Fibroblast of pulmonary artery (primary cell): ENCODE data around the gene MRPL28.

Source experiments
- DNase-seq: peaks from one replicate; pipeline ENCODE4 v3.0.0-alpha.2; 2010; ENCODE audit warnings: low read depth
- H3K4me3 ChIP-seq: replicated peaks from 2 replicates; pipeline ENCODE4 v1.5.1; 2011; ENCODE audit warnings: low read depth, mild to moderate bottlenecking, control low read depth, low read length, moderate library complexity
- TF ChIP-seq, protein P1 (sequence below): IDR thresholded peaks from 2 replicates; pipeline ENCODE4 v1.5.1; 2011; ENCODE audit warnings: mild to moderate bottlenecking, control low read depth, low read length, inconsistent platforms; ENCODE audit errors: missing control alignments

Gene MRPL28

DNA sequence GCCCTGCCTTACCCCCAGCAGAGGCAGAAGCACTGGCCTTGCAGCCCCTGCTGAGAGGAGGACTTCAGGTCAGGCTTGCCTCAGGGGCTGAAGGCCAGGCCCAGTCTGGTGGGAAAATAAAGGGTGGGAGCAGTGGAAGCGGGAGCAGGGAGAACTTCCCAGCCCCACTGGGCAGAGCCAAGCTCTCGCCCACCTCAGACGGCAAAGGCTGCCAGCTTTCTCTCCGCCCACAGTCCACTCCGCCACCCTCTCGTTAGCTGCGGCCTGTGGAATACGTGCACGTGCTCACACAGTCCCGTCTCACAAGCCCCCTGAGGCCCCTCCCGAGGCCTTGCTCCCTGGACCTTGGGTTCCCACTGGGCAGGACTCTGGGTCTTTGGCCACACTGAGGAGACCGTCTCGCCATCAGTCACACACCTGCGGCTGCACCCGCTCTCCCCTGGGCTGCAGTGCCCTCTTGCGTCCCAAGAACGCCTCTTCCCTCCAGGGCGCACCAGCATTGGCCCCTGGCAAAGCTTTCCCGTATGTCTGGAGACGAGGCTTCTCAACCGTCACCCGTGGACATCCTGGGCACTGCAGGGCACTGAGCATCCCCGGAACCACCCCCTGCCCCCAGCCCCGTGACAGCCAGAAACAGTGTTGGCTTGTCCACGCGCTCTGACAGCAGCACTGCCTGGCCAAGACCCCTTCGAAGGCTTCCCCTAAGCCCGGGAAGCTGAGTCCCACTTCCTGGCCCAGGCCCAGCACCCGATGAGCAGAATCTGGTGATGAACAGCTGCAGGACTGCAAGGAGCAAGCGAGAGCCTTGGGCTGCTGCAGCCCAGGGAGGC lies 8.3 kb downstream of the MRPL28 start:
- no peak overlapping the region for H3K4me3 ChIP-seq
- DNase-seq: peak; percentile 81
- TF ChIP-seq, protein P1, sequence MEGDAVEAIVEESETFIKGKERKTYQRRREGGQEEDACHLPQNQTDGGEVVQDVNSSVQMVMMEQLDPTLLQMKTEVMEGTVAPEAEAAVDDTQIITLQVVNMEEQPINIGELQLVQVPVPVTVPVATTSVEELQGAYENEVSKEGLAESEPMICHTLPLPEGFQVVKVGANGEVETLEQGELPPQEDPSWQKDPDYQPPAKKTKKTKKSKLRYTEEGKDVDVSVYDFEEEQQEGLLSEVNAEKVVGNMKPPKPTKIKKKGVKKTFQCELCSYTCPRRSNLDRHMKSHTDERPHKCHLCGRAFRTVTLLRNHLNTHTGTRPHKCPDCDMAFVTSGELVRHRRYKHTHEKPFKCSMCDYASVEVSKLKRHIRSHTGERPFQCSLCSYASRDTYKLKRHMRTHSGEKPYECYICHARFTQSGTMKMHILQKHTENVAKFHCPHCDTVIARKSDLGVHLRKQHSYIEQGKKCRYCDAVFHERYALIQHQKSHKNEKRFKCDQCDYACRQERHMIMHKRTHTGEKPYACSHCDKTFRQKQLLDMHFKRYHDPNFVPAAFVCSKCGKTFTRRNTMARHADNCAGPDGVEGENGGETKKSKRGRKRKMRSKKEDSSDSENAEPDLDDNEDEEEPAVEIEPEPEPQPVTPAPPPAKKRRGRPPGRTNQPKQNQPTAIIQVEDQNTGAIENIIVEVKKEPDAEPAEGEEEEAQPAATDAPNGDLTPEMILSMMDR: peak; percentile 78

DNA sequence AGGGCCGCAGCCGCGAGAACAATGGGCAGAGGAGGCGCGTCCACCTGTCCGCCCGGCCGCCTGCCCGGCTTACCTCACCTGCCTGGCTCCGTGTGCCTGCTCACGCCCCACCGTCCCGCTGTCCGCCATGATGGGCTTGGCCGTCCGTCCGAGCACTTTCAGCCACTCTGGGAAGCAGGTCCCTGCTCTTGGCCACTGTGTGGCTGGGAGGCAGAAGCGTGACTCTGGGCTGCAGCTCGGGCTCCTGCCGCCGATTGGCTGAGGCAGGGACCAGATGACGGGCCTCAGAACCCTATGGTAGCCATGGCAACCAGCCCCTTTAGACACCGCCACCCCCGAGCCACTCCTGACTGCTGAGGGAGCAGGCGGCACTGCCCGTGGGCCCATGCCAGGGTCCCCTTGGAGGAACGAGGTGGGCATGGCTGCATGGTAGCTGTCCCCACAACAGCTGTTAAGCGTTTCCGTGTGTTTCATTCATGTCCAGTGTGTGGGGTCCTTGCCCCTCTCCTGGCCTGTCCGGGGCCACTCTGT lies 8.9 kb downstream of the MRPL28 start:
- no peak overlapping the region for H3K4me3 ChIP-seq
- TF ChIP-seq, protein P1: no peak
- DNase-seq: no peak

DNA sequence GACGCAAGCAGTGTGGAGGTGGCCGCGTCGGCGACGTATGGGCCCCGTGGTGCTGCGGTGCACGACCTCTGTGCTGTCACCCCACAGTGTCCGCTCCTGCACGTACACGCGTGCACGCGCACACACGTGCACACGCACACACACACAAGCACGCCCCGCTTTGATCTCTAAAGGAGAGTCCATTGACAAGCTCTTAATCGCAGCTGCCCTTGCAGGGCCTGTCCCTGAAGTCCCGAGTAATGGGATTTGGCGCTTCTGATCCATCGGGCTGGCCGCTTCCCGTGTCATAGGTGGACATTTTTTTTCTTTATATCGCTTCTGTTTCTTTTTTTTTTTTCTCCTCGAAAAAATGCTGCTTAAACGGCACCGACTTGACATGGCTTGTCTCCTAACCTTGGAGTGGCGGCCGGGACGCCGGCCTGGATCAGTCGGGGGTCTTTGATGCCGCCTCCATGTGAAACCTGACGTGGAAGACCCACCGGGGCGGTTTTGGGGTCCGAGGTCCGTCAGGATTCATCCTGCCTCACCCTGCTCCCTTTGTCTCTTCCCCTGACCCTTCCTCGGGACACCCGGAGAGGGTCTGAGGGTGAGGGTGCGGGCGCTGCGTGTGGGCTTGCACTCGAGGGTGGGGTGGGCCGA lies 9.5 kb downstream of the MRPL28 start:
- no peak overlapping the region for H3K4me3 ChIP-seq
- TF ChIP-seq, protein P1: no peak
- no peak for DNase-seq

DNA sequence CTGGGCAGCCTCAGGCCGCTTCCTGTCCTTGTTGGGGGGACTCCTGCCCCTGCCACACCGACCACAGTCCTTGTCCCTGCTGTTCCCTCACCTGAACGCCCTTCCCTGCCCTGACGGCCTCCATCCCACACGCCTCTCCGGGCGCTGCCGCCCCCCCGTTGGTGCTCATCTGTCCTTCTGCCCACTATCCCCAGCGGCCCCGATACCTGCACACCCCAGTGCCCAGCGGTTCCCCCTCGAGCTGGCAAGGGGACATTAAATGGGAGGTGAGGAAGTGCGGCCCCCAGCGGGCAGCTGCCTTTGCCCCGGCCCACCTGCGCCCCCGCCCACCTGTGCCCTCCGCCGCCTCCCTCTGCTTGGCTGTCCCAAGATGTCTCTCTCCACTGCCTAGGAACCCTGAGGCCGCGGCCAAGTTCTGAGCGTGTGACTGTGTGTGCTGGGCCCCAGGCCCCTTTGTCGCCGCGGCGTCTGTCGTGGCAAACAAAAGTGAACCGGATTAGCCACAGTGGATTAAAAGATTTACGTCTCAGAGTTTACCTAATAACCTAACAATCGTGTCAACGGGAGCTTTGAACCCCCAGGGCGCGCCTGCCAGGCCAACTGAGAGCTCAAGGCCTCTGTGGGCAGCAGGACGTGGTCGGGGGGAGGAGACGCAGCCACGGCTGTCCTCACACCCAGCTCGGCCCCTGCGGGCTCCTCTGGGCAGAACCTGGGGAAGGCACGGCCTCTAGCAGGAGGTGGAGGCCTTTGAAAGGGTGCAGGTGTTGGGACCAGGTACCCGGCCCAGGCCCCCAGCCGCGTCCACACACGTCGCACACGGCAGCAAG lies 10.3 kb downstream of the MRPL28 start:
- TF ChIP-seq, protein P1: no peak
- no peak for DNase-seq
- H3K4me3 ChIP-seq: no peak overlapping the region

DNA sequence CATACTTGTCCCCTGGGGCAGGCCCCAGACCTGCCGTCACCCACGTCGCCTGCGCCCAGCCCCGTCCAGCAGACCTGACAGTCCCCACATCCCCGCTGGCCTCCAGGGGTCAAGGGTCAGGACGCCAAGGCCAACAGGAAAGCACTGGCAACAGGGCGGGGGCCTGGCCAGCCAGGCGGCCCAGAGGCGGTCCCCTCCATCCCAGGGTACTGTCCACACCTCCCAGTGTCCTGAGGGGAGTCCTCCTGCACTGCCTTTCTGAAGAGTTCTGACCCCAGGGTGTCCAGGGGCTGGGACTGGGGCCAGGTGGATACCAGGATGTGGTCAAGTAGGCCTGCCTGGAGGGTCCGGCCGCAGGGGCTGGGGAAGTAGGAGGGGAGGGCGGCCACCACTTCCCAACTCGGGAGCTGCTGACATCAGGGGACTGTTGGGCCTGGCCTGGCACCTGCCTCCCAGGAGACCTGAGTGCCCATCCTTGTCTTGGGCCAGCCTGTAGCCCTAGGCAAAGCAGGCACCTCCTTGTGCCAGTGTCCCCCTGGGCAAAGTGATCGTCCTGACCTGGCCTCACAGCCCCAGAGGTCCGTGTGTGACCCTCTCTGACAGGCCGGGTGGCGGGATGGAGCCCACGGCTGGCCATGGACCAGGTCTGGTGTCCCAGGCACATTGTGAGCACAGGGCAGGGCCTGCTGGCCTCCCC lies 11.1 kb downstream of the MRPL28 start:
- TF ChIP-seq, protein P1: no peak
- no peak for DNase-seq
- H3K4me3 ChIP-seq: no peak overlapping the region

DNA sequence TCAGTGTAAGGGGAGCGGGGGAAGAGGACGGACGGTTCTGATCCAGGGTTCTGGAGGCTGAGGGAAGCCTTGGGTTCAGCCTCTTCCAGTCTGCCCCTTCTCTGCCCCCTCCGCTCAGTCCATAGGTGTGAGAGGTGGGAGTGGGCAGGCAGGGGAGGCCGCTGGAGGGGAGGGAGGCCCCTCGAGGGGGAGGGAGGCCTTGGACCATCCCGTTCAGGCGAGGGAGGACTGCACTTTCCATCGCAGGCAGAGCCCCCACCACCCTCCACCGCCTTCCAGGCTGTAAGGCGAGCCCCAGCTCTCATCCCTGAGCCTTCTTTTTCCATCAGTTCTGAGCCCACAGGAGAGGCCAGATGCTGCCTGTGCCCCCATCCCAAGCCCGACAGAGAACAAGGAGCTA lies 13.6 kb downstream of the MRPL28 start:
- DNase-seq: no peak
- no peak overlapping the region for H3K4me3 ChIP-seq
- TF ChIP-seq, protein P1: no peak
